ENCODE measurements around the gene SLC12A7. TPM values are rescaled to one million over a fixed set of nuclear protein-coding genes. Genes with fewer than 3 reads are reported as not detected.

Gene SLC12A7
- total RNA-seq, 1 experiment from 2014 or later, result 6.3 TPM

GRCh38 chr5:1093361-1093760, 18.5 kb downstream of the SLC12A7 start:
- CTCF ChIA-PET, result interaction anchor here (1.0 kb wide), 1 partner anchor 131 kb away, joined by 3 read pairs; no protein-coding TSS in a partner anchor
- Mint-ChIP-seq H3K4me1 (ENCODE audit: insufficient read depth, unreplicated experiment) (no peaks in the 10 kb centered on the region), H3K36me3 (ENCODE audit: insufficient read depth, unreplicated experiment) (no peaks in the 10 kb centered on the region), H3K27ac (ENCODE audit: low read depth, unreplicated experiment) (no peak overlapping the region), H3K9me3 (ENCODE audit: unreplicated experiment) (no peaks in the 10 kb centered on the region), H3K27me3 (ENCODE audit: insufficient read depth, unreplicated experiment) (no peaks in the 10 kb centered on the region), H3K4me3 (ENCODE audit: unreplicated experiment) (no peak overlapping the region)
- DNase-seq (ENCODE audit: unreplicated experiment), result no peak
- POLR2A ChIA-PET, result interaction anchor here (0.6 kb wide), 1 partner anchor 65 kb away, joined by 3 read pairs; no protein-coding TSS in a partner anchor
- intact Hi-C loops (cut with micrococcal nuclease), result no loop called here
- no peak for TF ChIP-seq CTCF (IDR thresholded peaks at IDR 0.05; ENCODE audit: unreplicated experiment)
- no TSS peak for BruUV-seq (replicated peaks)

- TF ChIP-seq CTCF (IDR thresholded peaks at IDR 0.05; ENCODE audit: unreplicated experiment), result no peak
- no peak overlapping the region for H3K4me3 Mint-ChIP-seq (ENCODE audit: unreplicated experiment)
- no peak overlapping the region for H3K27ac Mint-ChIP-seq (ENCODE audit: low read depth, unreplicated experiment)
- no TSS peak for BruUV-seq (replicated peaks)
- ChIA-PET CTCF (no interaction called here), POLR2A (no interaction called here)
- no peaks in the 10 kb centered on the region for H3K9me3 Mint-ChIP-seq (ENCODE audit: unreplicated experiment)
- no peaks in the 10 kb centered on the region for H3K4me1 Mint-ChIP-seq (ENCODE audit: insufficient read depth, unreplicated experiment)
- H3K27me3 Mint-ChIP-seq (ENCODE audit: insufficient read depth, unreplicated experiment), result no peaks in the 10 kb centered on the region
- H3K36me3 Mint-ChIP-seq (ENCODE audit: insufficient read depth, unreplicated experiment), result no peaks in the 10 kb centered on the region
- no peak for DNase-seq (ENCODE audit: unreplicated experiment)
- intact Hi-C loops (cut with micrococcal nuclease), result no loop called here
Measured at GRCh38 chr5:1092122-1092521, 19.7 kb downstream of the SLC12A7 start.

- intact Hi-C loops (cut with micrococcal nuclease), result no loop called here
- no peak overlapping the region for H3K4me3 Mint-ChIP-seq (ENCODE audit: unreplicated experiment)
- H3K27ac Mint-ChIP-seq (ENCODE audit: low read depth, unreplicated experiment), result no peak overlapping the region
- H3K27me3 Mint-ChIP-seq (ENCODE audit: insufficient read depth, unreplicated experiment), result no peaks in the 10 kb centered on the region
- H3K36me3 Mint-ChIP-seq (ENCODE audit: insufficient read depth, unreplicated experiment), result no peaks in the 10 kb centered on the region
- TF ChIP-seq CTCF (IDR thresholded peaks at IDR 0.05; ENCODE audit: unreplicated experiment), result no peak
- POLR2A ChIA-PET, result no interaction called here
- no TSS peak for BruUV-seq (replicated peaks)
- DNase-seq (ENCODE audit: unreplicated experiment), result no peak
- no peaks in the 10 kb centered on the region for H3K9me3 Mint-ChIP-seq (ENCODE audit: unreplicated experiment)
- no peaks in the 10 kb centered on the region for H3K4me1 Mint-ChIP-seq (ENCODE audit: insufficient read depth, unreplicated experiment)
- CTCF ChIA-PET, result no interaction called here
Measured at GRCh38 chr5:1091632-1092031, 20.2 kb downstream of the SLC12A7 start.

- intact Hi-C loops (cut with micrococcal nuclease), result no loop called here
- Mint-ChIP-seq H3K9me3 (ENCODE audit: unreplicated experiment) (no peaks in the 10 kb centered on the region), H3K36me3 (ENCODE audit: insufficient read depth, unreplicated experiment) (no peaks in the 10 kb centered on the region), H3K27me3 (ENCODE audit: insufficient read depth, unreplicated experiment) (no peaks in the 10 kb centered on the region), H3K4me1 (ENCODE audit: insufficient read depth, unreplicated experiment) (no peaks in the 10 kb centered on the region), H3K4me3 (ENCODE audit: unreplicated experiment) (no peak overlapping the region), H3K27ac (ENCODE audit: low read depth, unreplicated experiment) (no peak overlapping the region)
- BruUV-seq (replicated peaks), result no TSS peak
- ChIA-PET POLR2A (no interaction called here), CTCF (no interaction called here)
- no peak for DNase-seq (ENCODE audit: unreplicated experiment)
- TF ChIP-seq CTCF (IDR thresholded peaks at IDR 0.05; ENCODE audit: unreplicated experiment), result no peak
Measured at GRCh38 chr5:1090538-1090937, 21.3 kb downstream of the SLC12A7 start.

Data from MCF 10A (cell line).